Activated CD8-positive, alpha-beta T cell treated with anti-CD3 and anti-CD28 coated beads for 36 hours (primary cell): ENCODE data around the gene NOL4L. TPM values are rescaled to one million over a fixed set of nuclear protein-coding genes. Genes with fewer than 3 reads are reported as not detected.

Experiments
- ATAC-seq: fragments of 200-7000 bp; cut with Tn5 transposase; one replicate; pipeline ENCODE4 v1.10.0; 2021; ENCODE audit warnings: mild to moderate bottlenecking, moderate library complexity
- CTCF ChIA-PET: fragments of 350-600 bp; sonication (Branson Sonifier 250); formaldehyde crosslinking; loops from one replicate; lab custom pipeline; 2021; ENCODE audit warnings: antibody characterized with exemption; lab: Charles Lee
- POLR2A ChIA-PET: fragments of 350-600 bp; sonication (Branson Sonifier 250); formaldehyde crosslinking; loops from one replicate; lab custom pipeline; 2021; ENCODE audit warnings: antibody characterized with exemption; lab: Charles Lee
- DNase-seq: peaks from one replicate; pipeline ENCODE4 v3.0.0-alpha.2; 2020
- H3K27ac Mint-ChIP-seq: one replicate; pipeline ENCODE4 v1.8.0; 2021; ENCODE audit warnings: mild to moderate bottlenecking, mixed read lengths
- H3K27me3 Mint-ChIP-seq: one replicate; pipeline ENCODE4 v1.8.0; 2021; ENCODE audit warnings: mixed read lengths
- H3K36me3 Mint-ChIP-seq: one replicate; pipeline ENCODE4 v1.8.0; 2021; ENCODE audit warnings: low read depth, mixed read lengths
- H3K4me1 Mint-ChIP-seq: one replicate; pipeline ENCODE4 v1.8.0; 2021; ENCODE audit warnings: low read depth, mixed read lengths
- H3K4me3 Mint-ChIP-seq: one replicate; pipeline ENCODE4 v1.8.0; 2021; ENCODE audit warnings: mild to moderate bottlenecking, moderate library complexity, mixed read lengths
- H3K9me3 Mint-ChIP-seq: one replicate; pipeline ENCODE4 v1.8.0; 2021; ENCODE audit warnings: mixed read lengths
- CTCF ChIP-seq: fragments of 200-600 bp; IDR thresholded peaks from one replicate; pipeline ENCODE4 v1.8.0; 2022; ENCODE audit warnings: antibody characterized with exemption, mild to moderate bottlenecking
- intact Hi-C: fragments of 100-400 bp; cut with micrococcal nuclease; formaldehyde crosslinking; loops from one replicate; pipeline ENCODE4 v1.10.0; 2022
- total RNA-seq, 2 experiments: library from RNA; stranded (reverse); gene quantifications; one replicate each; pipeline ENCODE4 v1.2.3, GENCODE V29; 2021

Gene NOL4L
- total RNA-seq, 2 experiments from 2014 or later = 23.3 to 23.9 TPM

GRCh38 chr20:32519381-32519730 is 65.8 kb downstream of the NOL4L start:
- no peak for TF ChIP-seq CTCF
- no peaks in the 10 kb centered on the region for H3K9me3 Mint-ChIP-seq
- H3K27ac Mint-ChIP-seq = no peak overlapping the region
- POLR2A ChIA-PET = interaction anchor here (0.9 kb wide), 1 partner anchor 16 kb away, joined by 3 read pairs; no protein-coding TSS in a partner anchor
- ATAC-seq (no peak), DNase-seq (no peak)
- peaks cover 9% of the 10 kb centered on the region for H3K36me3 Mint-ChIP-seq
- no peaks in the 10 kb centered on the region for H3K27me3 Mint-ChIP-seq
- no peak overlapping the region for H3K4me3 Mint-ChIP-seq
- intact Hi-C loops = no loop called here
- peaks cover 57% of the 10 kb centered on the region for H3K4me1 Mint-ChIP-seq
- CTCF ChIA-PET = interaction anchor here (2.5 to 12.7 kb wide), 2 partner anchors 50 to 133 kb away, joined by 11 to 256 read pairs; no protein-coding TSS in a partner anchor

- H3K4me1 Mint-ChIP-seq = peaks cover 57% of the 10 kb centered on the region
Measured at GRCh38 chr20:32518593-32519380, 66.3 kb downstream of the NOL4L start.

GRCh38 chr20:32517914-32518592 is 67.1 kb downstream of the NOL4L start:
- Mint-ChIP-seq H3K36me3 (peaks cover 20% of the 10 kb centered on the region), H3K27ac (peak overlapping the region; percentile 5), H3K4me1 (peaks cover 57% of the 10 kb centered on the region), H3K9me3 (no peaks in the 10 kb centered on the region), H3K4me3 (no peak overlapping the region), H3K27me3 (no peaks in the 10 kb centered on the region)
- DNase-seq (no peak), ATAC-seq (no peak)
- CTCF ChIA-PET = no interaction called here
- intact Hi-C loops = no loop called here
- no peak for TF ChIP-seq CTCF
- POLR2A ChIA-PET = interaction anchor here (0.7 to 1.3 kb wide), 2 partner anchors 8 to 11 kb away, joined by 3 to 5 read pairs; no protein-coding TSS in a partner anchor

More at GRCh38 chr20:32518593-32519380, 66.3 kb downstream of the NOL4L start:
- DNase-seq = no peak
- H3K9me3 Mint-ChIP-seq = no peaks in the 10 kb centered on the region
- no peak for TF ChIP-seq CTCF
- H3K4me3 Mint-ChIP-seq = no peak overlapping the region
- H3K27me3 Mint-ChIP-seq = no peaks in the 10 kb centered on the region
- ChIA-PET CTCF (interaction anchor here (12.7 kb wide), 1 partner anchor 134 kb away, joined by 256 read pairs; no protein-coding TSS in a partner anchor), POLR2A (interaction anchor here (0.7 to 1.3 kb wide), 2 partner anchors 9 to 10 kb away, joined by 3 to 5 read pairs; no protein-coding TSS in a partner anchor)
- intact Hi-C loops = no loop called here
- H3K27ac Mint-ChIP-seq = peak overlapping the region; percentile 5
- H3K36me3 Mint-ChIP-seq = peaks cover 13% of the 10 kb centered on the region
- no peak for ATAC-seq

GRCh38 chr20:32517518-32517873 is 67.6 kb downstream of the NOL4L start:
- H3K4me1 Mint-ChIP-seq = peaks cover 57% of the 10 kb centered on the region
- ATAC-seq = no peak
- no peak for TF ChIP-seq CTCF
- DNase-seq = no peak
- no peaks in the 10 kb centered on the region for H3K9me3 Mint-ChIP-seq
- H3K4me3 Mint-ChIP-seq = no peak overlapping the region
- peaks cover 24% of the 10 kb centered on the region for H3K36me3 Mint-ChIP-seq
- intact Hi-C loops = no loop called here
- ChIA-PET POLR2A (interaction anchor here (1.3 kb wide), 1 partner anchor 7 kb away, joined by 3 read pairs; no protein-coding TSS in a partner anchor), CTCF (no interaction called here)
- no peak overlapping the region for H3K27ac Mint-ChIP-seq
- H3K27me3 Mint-ChIP-seq = no peaks in the 10 kb centered on the region
